GM10266 (cell line): ENCODE results near the gene DYNC1I1.

Experiments used
- DNase-seq: peaks from one replicate; pipeline ENCODE4 v3.0.0; 2012; ENCODE audit errors: extremely low spot score
- TF ChIP-seq, protein P1 (sequence below): IDR thresholded peaks from 2 replicates; pipeline ENCODE4 v1.5.1; 2012; ENCODE audit warnings: mild to moderate bottlenecking, low read depth; ENCODE audit not compliant: control insufficient read depth, insufficient read depth; ENCODE audit errors: missing control alignments

DYNC1I1 gene

DNA sequence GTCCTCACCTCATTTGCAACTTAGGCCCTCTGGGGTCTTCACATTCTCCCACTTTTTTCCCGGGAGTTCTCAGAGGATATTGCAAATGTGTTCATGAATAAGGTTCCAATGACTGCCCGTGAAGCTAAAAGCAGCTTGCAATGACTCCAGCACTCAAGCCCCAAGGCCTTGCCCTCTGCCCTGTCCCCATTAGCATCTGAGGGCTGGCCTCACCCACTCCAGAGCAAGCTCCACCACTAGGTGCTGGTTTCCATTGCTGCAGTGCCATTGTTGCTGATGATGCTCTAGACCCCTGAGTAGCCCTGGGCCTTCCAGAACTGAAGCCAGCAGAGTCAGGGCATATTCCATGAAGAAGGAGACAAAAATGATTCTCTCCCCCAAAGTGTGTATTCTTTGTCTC lies 236.8 kb downstream of the DYNC1I1 start:
- no peak for DNase-seq
- TF ChIP-seq, protein P1, sequence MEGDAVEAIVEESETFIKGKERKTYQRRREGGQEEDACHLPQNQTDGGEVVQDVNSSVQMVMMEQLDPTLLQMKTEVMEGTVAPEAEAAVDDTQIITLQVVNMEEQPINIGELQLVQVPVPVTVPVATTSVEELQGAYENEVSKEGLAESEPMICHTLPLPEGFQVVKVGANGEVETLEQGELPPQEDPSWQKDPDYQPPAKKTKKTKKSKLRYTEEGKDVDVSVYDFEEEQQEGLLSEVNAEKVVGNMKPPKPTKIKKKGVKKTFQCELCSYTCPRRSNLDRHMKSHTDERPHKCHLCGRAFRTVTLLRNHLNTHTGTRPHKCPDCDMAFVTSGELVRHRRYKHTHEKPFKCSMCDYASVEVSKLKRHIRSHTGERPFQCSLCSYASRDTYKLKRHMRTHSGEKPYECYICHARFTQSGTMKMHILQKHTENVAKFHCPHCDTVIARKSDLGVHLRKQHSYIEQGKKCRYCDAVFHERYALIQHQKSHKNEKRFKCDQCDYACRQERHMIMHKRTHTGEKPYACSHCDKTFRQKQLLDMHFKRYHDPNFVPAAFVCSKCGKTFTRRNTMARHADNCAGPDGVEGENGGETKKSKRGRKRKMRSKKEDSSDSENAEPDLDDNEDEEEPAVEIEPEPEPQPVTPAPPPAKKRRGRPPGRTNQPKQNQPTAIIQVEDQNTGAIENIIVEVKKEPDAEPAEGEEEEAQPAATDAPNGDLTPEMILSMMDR, result no peak

DNA sequence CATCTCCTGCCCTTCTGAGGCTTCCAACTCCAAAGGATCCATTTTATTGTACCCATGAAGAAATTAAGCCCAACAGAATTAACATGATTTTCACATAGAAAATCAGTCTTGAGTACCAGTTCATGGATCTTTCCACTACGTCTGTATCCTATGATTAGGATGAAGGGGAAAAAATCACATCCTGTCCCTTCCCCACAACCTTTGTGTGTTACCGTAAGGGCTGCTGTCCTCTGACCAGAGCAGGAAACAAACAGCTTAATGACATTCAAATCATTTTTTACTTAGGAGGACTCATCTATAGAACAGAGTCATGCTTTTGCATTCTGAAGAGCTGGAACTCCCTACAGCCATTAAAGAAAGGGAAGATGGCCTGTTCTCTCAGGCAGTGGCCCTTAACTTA lies 241.5 kb downstream of the DYNC1I1 start:
- no peak for DNase-seq
- TF ChIP-seq, protein P1, result no peak

DNA sequence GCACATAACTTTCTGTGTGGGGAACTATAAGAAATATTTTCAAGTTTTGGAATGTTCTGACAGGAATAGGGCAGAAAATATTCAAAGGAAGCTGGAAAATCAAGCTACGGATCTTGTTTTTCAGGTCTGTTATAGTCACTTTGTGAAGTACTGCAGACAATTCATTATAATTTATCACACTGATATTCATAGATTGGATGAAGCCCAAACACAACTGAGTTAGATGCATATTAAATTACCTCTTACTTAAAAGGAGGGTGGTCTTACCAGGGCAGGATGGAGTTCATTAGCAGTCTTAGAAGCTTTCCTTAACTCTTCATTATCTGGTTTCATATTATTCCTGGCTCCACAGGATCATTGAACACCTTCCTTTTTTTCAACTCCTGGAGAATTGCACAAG lies 242.3 kb downstream of the DYNC1I1 start:
- TF ChIP-seq, protein P1, result no peak
- no peak for DNase-seq

DNA sequence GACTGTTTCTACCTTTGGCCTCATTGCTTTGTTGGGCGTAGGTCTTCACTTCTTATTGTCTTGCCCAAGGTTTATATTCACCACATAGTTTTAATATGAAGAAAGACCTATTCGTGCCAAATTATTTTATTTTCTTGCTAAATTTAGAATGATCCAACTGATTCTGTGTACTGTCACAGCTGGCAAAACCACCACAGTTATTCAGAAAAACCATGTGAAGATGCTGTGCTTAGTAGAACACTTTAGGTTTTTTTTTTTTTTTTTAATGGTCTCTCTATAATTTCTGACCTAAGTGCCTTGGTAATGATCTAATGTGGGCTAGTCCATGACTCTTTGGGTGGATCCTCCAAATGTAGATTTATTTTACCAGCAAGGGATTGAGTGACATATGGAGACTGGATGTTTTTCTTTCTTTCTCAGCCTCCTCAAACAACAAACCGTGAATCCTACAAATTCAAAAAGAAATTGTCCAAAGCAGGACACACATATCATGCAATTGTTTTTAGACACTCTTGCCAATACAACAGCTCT lies 243.8 kb downstream of the DYNC1I1 start:
- no peak for DNase-seq
- TF ChIP-seq, protein P1, result no peak

DNA sequence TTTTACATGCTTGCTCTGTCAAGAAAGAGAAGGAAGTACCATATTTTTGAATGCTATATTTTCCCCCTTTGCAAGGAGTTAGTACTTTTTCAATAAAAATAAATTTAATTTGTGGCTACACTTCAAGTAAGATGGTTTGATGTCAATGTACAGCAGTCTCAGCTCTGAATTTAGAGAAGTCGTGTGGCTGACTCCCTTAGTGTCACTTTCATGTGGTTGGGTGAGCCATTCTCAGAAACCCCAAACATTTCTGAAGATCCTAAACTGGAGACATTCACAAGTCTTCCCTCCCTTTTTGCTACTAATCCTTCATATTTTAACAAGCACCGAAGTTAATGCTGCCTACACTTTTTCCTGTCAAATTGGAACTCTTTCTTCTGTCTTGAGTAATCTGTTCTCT lies 244.4 kb downstream of the DYNC1I1 start:
- no peak for DNase-seq
- TF ChIP-seq, protein P1, result no peak

DNA sequence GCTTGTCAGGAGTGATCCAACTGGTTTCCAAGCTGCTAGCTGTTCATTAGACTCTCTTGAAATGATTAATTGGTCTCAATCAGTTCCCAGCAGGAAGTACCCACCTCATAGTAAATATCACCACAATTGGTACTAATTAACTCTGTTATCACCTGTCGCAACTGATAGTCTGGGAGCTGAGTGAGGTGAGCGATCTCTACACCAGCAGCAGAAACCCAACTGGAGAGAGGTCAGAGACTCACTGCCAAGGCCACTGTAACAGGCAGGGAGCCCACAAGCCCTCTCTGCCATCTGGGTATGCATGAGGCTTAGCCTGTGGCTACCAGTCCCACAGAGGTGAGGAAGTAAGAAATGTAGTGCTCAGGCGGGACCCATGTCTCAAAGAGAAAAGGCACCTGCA lies 245.5 kb downstream of the DYNC1I1 start:
- no peak for DNase-seq
- TF ChIP-seq, protein P1, result no peak

DNA sequence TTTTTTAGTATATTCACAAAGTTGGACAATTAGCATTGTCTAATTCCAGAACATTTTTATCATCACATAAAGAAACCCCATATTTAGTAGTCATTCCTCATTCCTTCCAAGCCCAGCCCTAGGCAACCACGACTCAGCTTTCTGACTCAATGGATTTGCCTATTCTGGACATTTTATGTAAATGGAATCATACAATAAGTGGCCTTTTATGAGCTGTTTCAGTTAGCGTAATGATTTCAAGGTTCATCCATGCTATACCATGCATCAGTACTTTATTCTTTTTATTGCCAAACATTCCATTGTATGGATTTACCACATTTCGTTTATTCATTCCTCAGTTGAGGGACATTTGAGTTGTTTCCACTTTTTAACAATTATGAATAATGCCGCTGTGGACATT lies 249.2 kb downstream of the DYNC1I1 start:
- TF ChIP-seq, protein P1, result no peak

More for the DNA sequence above, 249.2 kb downstream of the DYNC1I1 start:
- no peak for DNase-seq
